H1 (cell line): Measurements from ENCODE around the gene TMPRSS9. TPM values are rescaled to one million over a fixed set of nuclear protein-coding genes. Genes with fewer than 3 reads are reported as not detected.

Experiments used
- CTCF ChIA-PET: fragments of 300-600 bp; sonication (Branson Sonifier 250); formaldehyde crosslinking; loops from one replicate; lab custom pipeline; 2021; ENCODE audit not compliant: partially characterized antibody; lab: Charles Lee
- POLR2A ChIA-PET: fragments of 300-600 bp; sonication (Branson Sonifier 250); formaldehyde crosslinking; loops from one replicate; lab custom pipeline; 2021; ENCODE audit warnings: inconsistent platforms; ENCODE audit not compliant: partially characterized antibody; lab: Charles Lee
- DNase-seq, 2 experiments: peaks; one replicate each; pipeline versions ENCODE4 v3.0.0 to v3.0.0-alpha.2; 2010 to 2022; ENCODE audit warnings: low spot score in 2 of 2, low read depth in 1 of 2, mixed read lengths in 1 of 2
- FAIRE-seq: peaks from 2 replicates; lab custom pipeline; 2011; peaks lifted over from hg19 to GRCh38; lab: Jason Lieb, UNC
- H2AFZ ChIP-seq: 2 replicates; pipeline ENCODE4 v1.8.1; 2012; ENCODE audit warnings: low read length, inconsistent platforms
- H2AK5ac ChIP-seq: 2 replicates; pipeline ENCODE4 v1.6.1; 2013; ENCODE audit warnings: low read depth, low read length
- H2BK120ac ChIP-seq: replicated peaks from 2 replicates; pipeline ENCODE3; 2013; ENCODE audit warnings: low read depth, low read length, inconsistent platforms
- H2BK12ac ChIP-seq: 2 replicates; pipeline ENCODE4 v1.6.1; 2013; ENCODE audit warnings: low read depth, low read length
- H2BK15ac ChIP-seq: 2 replicates; pipeline ENCODE4 v1.6.1; 2013; ENCODE audit warnings: low read length
- H2BK20ac ChIP-seq: 2 replicates; pipeline ENCODE4 v1.6.1; 2013; ENCODE audit warnings: low read length
- H2BK5ac ChIP-seq: 2 replicates; pipeline ENCODE4 v1.6.1; 2013; ENCODE audit warnings: low read depth, low read length
- H3K14ac ChIP-seq: 2 replicates; pipeline ENCODE4 v1.6.1; 2013; ENCODE audit warnings: inconsistent platforms; ENCODE audit not compliant: insufficient read length
- H3K18ac ChIP-seq: 2 replicates; pipeline ENCODE4 v1.6.1; 2013; ENCODE audit warnings: low read length; ENCODE audit errors: extremely low read depth
- H3K23ac ChIP-seq: 2 replicates; pipeline ENCODE4 v1.6.1; 2013; ENCODE audit warnings: inconsistent platforms; ENCODE audit not compliant: insufficient read length
- H3K23me2 ChIP-seq: 2 replicates; pipeline ENCODE4 v1.6.1; 2013; ENCODE audit warnings: low read depth, low read length
- H3K27ac ChIP-seq: 2 replicates; pipeline ENCODE4 v1.6.1; 2011; ENCODE audit warnings: low read depth, low read length, inconsistent platforms
- H3K27me3 ChIP-seq, 4 experiments: replicated peaks in 1 of 4; 1 replicate in 1 of 4; 2 replicates in 3 of 4; pipeline versions ENCODE4 v1.6.1 to v1.8.1; 2011 to 2013; ENCODE audit warnings: low read length in 3 of 4, mild to moderate bottlenecking in 3 of 4, inconsistent platforms in 2 of 4, mixed read lengths in 2 of 4, moderate library complexity in 1 of 4; ENCODE audit not compliant: control insufficient read depth in 3 of 4, insufficient read depth in 3 of 4; ENCODE audit errors: extremely low read depth in 1 of 4
- H3K36me3 ChIP-seq, 4 experiments: 2 replicates each; pipeline versions ENCODE4 v1.6.1 to v1.8.1; 2011 to 2013; ENCODE audit warnings: mild to moderate bottlenecking in 4 of 4, low read length in 3 of 4, moderate library complexity in 2 of 4, control low read depth in 1 of 4, inconsistent platforms in 1 of 4; ENCODE audit not compliant: insufficient read depth in 4 of 4, control insufficient read depth in 2 of 4
- H3K4ac ChIP-seq: replicated peaks from 2 replicates; pipeline ENCODE3; 2013; ENCODE audit warnings: low read length, low read depth, mixed read lengths, inconsistent platforms; ENCODE audit not compliant: insufficient read length
- H3K4me1 ChIP-seq, 4 experiments: replicated peaks in 1 of 4; 1 replicate in 1 of 4; 2 replicates in 3 of 4; pipeline versions ENCODE4 v1.6.1 to v1.8.1; 2011 to 2013; ENCODE audit warnings: low read length in 3 of 4, inconsistent platforms in 2 of 4, mixed read lengths in 1 of 4; ENCODE audit not compliant: insufficient read depth in 4 of 4, control insufficient read depth in 3 of 4
- H3K4me2 ChIP-seq, 2 experiments: 2 replicates each; pipeline versions ENCODE4 v1.6.1 to v1.8.1; 2011 to 2013; ENCODE audit warnings: low read depth in 2 of 2, low read length in 2 of 2, control low read depth in 1 of 2, inconsistent platforms in 1 of 2, mild to moderate bottlenecking in 1 of 2; ENCODE audit not compliant: insufficient read depth in 1 of 2
- H3K4me3 ChIP-seq, 4 experiments: fragments of 200-600, 300-600 bp in 1 of 4; sonication (generic), shearing (Covaris generic), sonication (Bioruptor Twin) in 1 of 4; 2 replicates each; pipeline versions ENCODE4 v1.5.1 to v1.8.1; 2011 to 2016; ENCODE audit warnings: low read length in 4 of 4, low read depth in 3 of 4, control low read depth in 2 of 4, inconsistent platforms in 2 of 4, mild to moderate bottlenecking in 2 of 4, mixed read lengths in 1 of 4, moderate library complexity in 1 of 4; ENCODE audit not compliant: insufficient read depth in 2 of 4; ENCODE audit errors: extremely low read depth in 1 of 4
- H3K56ac ChIP-seq: replicated peaks from 2 replicates; pipeline ENCODE3; 2013; ENCODE audit warnings: low read depth, mild to moderate bottlenecking, mixed read lengths, low read length, inconsistent platforms; ENCODE audit not compliant: insufficient read length
- H3K79me1 ChIP-seq: 2 replicates; pipeline ENCODE4 v1.6.1; 2013; ENCODE audit warnings: low read depth, low read length, control low read depth
- H3K79me2 ChIP-seq, 2 experiments: 2 replicates each; pipeline versions ENCODE4 v1.6.1 to v1.8.1; 2012 to 2013; ENCODE audit warnings: low read length in 2 of 2, mild to moderate bottlenecking in 2 of 2, inconsistent platforms in 1 of 2; ENCODE audit not compliant: insufficient read depth in 2 of 2, control insufficient read depth in 1 of 2
- H3K9ac ChIP-seq, 4 experiments: replicated peaks in 1 of 4; 1 replicate in 1 of 4; 2 replicates in 3 of 4; pipeline versions ENCODE4 v1.6.1 to v1.8.1; 2011 to 2013; ENCODE audit warnings: low read depth in 3 of 4, low read length in 3 of 4, control low read depth in 2 of 4, mild to moderate bottlenecking in 2 of 4, moderate library complexity in 2 of 4, inconsistent platforms in 1 of 4; ENCODE audit errors: extremely low read depth in 1 of 4
- H3K9me3 ChIP-seq, 2 experiments: 2 replicates each; pipeline versions ENCODE4 v1.6.1 to v1.8.1; 2012 to 2013; ENCODE audit warnings: mild to moderate bottlenecking in 2 of 2, moderate library complexity in 2 of 2, control low read depth in 1 of 2, inconsistent platforms in 1 of 2, low read depth in 1 of 2, low read length in 1 of 2, mixed read lengths in 1 of 2; ENCODE audit not compliant: insufficient read depth in 2 of 2
- H4K20me1 ChIP-seq, 2 experiments: replicated peaks in 1 of 2; 2 replicates each; pipeline versions ENCODE3 to v1.8.1; 2011 to 2013; ENCODE audit warnings: inconsistent platforms in 2 of 2, low read length in 2 of 2, mild to moderate bottlenecking in 1 of 2; ENCODE audit not compliant: insufficient read depth in 2 of 2, control insufficient read depth in 1 of 2
- H4K5ac ChIP-seq: 2 replicates; pipeline ENCODE4 v1.6.1; 2013; ENCODE audit warnings: low read length, low read depth, mixed read lengths, inconsistent platforms; ENCODE audit not compliant: insufficient read length
- H4K8ac ChIP-seq: 2 replicates; pipeline ENCODE4 v1.8.0; 2013; ENCODE audit warnings: mild to moderate bottlenecking, moderate library complexity, low read length, inconsistent platforms; ENCODE audit not compliant: insufficient read depth; ENCODE audit errors: extremely low read depth
- H4K91ac ChIP-seq: replicated peaks from 2 replicates; pipeline ENCODE3; 2013; ENCODE audit warnings: low read length, mixed read lengths, inconsistent platforms; ENCODE audit not compliant: insufficient read length
- ASH2L ChIP-seq: fragments of 200-600, 300-600 bp; sonication (generic); IDR thresholded peaks from one replicate; pipeline ENCODE4 v1.7.1; 2017; ENCODE audit warnings: low read length
- CHD2 ChIP-seq: IDR thresholded peaks from 2 replicates; pipeline ENCODE4 v1.6.1; 2012; ENCODE audit warnings: low read length, improper control_type of control experiment
- GABPA ChIP-seq: IDR thresholded peaks from 2 replicates; pipeline ENCODE4 v1.6.1; 2011; ENCODE audit warnings: mild to moderate bottlenecking, low read length, moderate library complexity, borderline replicate concordance; ENCODE audit not compliant: insufficient read depth
- RBBP5 ChIP-seq: IDR thresholded peaks from 2 replicates; pipeline ENCODE4 v1.7.1; 2012; ENCODE audit warnings: low read depth, mild to moderate bottlenecking, inconsistent platforms, low read length, moderate library complexity, borderline replicate concordance
- RNF2 ChIP-seq: fragments of 200-900, 300-1000 bp; sonication (generic); IDR thresholded peaks from 2 replicates; pipeline ENCODE4 v1.7.1; 2016; ENCODE audit warnings: borderline replicate concordance, low read depth, mild to moderate bottlenecking, antibody characterized with exemption, low read length; ENCODE audit not compliant: poor library complexity, severe bottlenecking; ENCODE audit errors: missing control alignments
- TBP ChIP-seq: IDR thresholded peaks from 2 replicates; pipeline ENCODE4 v1.6.1; 2011; ENCODE audit warnings: low read depth, low read length, improper control_type of control experiment
- WGBS, 2 experiments: shearing (Covaris generic) in 1 of 2; methylation state at CpG; one replicate each; pipeline versions ENCODE4 v1.1.6 to v1.1.7; 2013 to 2015; ENCODE audit warnings: low lambda C conversion rate in 2 of 2, mixed read lengths in 2 of 2, inconsistent platforms in 1 of 2, low coverage in 1 of 2, missing lambda C conversion rate in 1 of 2; ENCODE audit not compliant: insufficient replicate concordance in 2 of 2, insufficient coverage in 1 of 2, insufficient read length in 1 of 2; ENCODE audit errors: extremely low coverage in 1 of 2, missing lambda C conversion rate in 1 of 2; 5-methylcytosine and 5-hydroxymethylcytosine counted together
- polyA plus RNA-seq, 7 experiments: library from polyadenylated mRNA; depleted of rRNA in 3 of 7; stranded (reverse) in 5 of 7; unstranded in 2 of 7; fragments of >200 nt in 5 of 7; fragments of 200-250 nt in 2 of 7; gene quantifications; 1 replicate in 5 of 7; 2 replicates in 1 of 7; 4 replicates in 1 of 7; pipeline versions ENCODE4 v1.2.1 to v1.2.3, GENCODE V29; 2011 to 2013; ENCODE audit warnings: missing spikeins in 2 of 7, mixed read lengths in 2 of 7
- total RNA-seq: library from RNA; stranded (reverse); fragmentation: NEBNext Ultra II Directional; extraction: Animal tissue kit (Norgen Biotek cat#: 25700); gene quantifications from 2 replicates; pipeline ENCODE4 v1.2.1, GENCODE V29; 2021
- TF ChIP-seq, protein P1 (sequence below): IDR thresholded peaks from 2 replicates; pipeline ENCODE4 v1.6.1; 2011; ENCODE audit warnings: low read length, improper control_type of control experiment
- TF ChIP-seq, protein P2 (sequence below): IDR thresholded peaks from 2 replicates; pipeline ENCODE4 v1.6.1; 2012; ENCODE audit warnings: inconsistent platforms

The TMPRSS9 gene
- total and polyA plus RNA-seq, 2 of the 8 experiments (the other 6 are each of a cell fraction or from before 2014, with no cell fraction given) = 0.15 to 0.19 TPM

- Histone ChIP-seq H3K4me2 (peak overlapping the region; percentile 84 to 94), H3K79me2 (peaks cover 2 to 16% of the 10 kb centered on the region in 2 experiments; a peak in 3 of 4 replicates), H2BK20ac (no peak overlapping the region), H2BK5ac (peak overlapping the region; percentile 100), H3K4me3 (peak overlapping the region; percentile 77 to 93 (median 87)), H3K4ac (peak overlapping the region; percentile 99), H2AK5ac (peak overlapping the region; percentile 98), H3K18ac (peak overlapping the region; percentile 97), H2BK15ac (no peak overlapping the region), H2BK12ac (peak overlapping the region; percentile 87), H3K9me3 (no peaks in the 10 kb centered on the region), H3K79me1 (peaks cover 13% of the 10 kb centered on the region), H3K27me3 (no peaks in the 10 kb centered on the region), H4K8ac (peak overlapping the region; percentile 99), H2BK120ac (peak overlapping the region; percentile 33), H4K20me1 (peaks cover 10 to 17% of the 10 kb centered on the region in 2 experiments), H3K14ac (no peak overlapping the region), H4K5ac (peak overlapping the region; percentile 96), H4K91ac (peak overlapping the region; percentile 98), H3K36me3 (peaks cover 0 to 23% (median 12%) of the 10 kb centered on the region in 4 experiments; a peak in 6 of 8 replicates), H3K56ac (peak overlapping the region; percentile 97), H3K4me1 (peaks cover 0 to 18% (median 13%) of the 10 kb centered on the region in 4 experiments; a peak in 5 of 7 replicates), H3K9ac (peak overlapping the region; percentile 86 to 99 (median 92)), H3K27ac (peak overlapping the region; percentile 99), H2AFZ (no peak overlapping the region), H3K23me2 (peaks cover 13% of the 10 kb centered on the region; the same call in 1 of the 2 replicates), H3K23ac (no peak overlapping the region)
- WGBS, 2 experiments = 4% methylated on average over 55 of the region's 66 CpGs; no CpG with 5 or more reads in 1 of the 2 experiments
- CTCF ChIA-PET = interaction anchor here (0.8 to 0.9 kb wide), 3 partner anchors 11 to 153 kb away, joined by 3 to 4 read pairs (median 3); no protein-coding TSS in a partner anchor
- POLR2A ChIA-PET = interaction anchor here (0.7 to 8.2 kb wide), 25 partner anchors 10 to 377 kb away, joined by 3 to 84 read pairs (median 7); partner anchors contain the start of genes GADD45B, LMNB2 and SGTA
- FAIRE-seq (no peak), DNase-seq (peak in 1 of 2 experiments; percentile 79)
- TF ChIP-seq ASH2L (no peak), RBBP5 (no peak), RNF2 (no peak), TBP (no peak), CHD2 (no peak), GABPA (no peak)
- TF ChIP-seq, protein P1, sequence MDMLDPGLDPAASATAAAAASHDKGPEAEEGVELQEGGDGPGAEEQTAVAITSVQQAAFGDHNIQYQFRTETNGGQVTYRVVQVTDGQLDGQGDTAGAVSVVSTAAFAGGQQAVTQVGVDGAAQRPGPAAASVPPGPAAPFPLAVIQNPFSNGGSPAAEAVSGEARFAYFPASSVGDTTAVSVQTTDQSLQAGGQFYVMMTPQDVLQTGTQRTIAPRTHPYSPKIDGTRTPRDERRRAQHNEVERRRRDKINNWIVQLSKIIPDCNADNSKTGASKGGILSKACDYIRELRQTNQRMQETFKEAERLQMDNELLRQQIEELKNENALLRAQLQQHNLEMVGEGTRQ = peak; percentile 41; the same call in 1 of the 2 replicates
- TF ChIP-seq, protein P2, sequence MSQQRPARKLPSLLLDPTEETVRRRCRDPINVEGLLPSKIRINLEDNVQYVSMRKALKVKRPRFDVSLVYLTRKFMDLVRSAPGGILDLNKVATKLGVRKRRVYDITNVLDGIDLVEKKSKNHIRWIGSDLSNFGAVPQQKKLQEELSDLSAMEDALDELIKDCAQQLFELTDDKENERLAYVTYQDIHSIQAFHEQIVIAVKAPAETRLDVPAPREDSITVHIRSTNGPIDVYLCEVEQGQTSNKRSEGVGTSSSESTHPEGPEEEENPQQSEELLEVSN = peak; percentile 89
Measured at GRCh38 chr19:2426611-2427428, 66.8 kb downstream of the TMPRSS9 start.
